Endometrial microvascular endothelial cells (primary cell): ENCODE data around the gene BNC1. TPM values are rescaled to one million over a fixed set of nuclear protein-coding genes. Genes with fewer than 3 reads are reported as not detected.
"Not testable (repeated sequence)": the region's sequence is repeated elsewhere in the genome, so short reads cannot be mapped to it uniquely, and the experiment has no call there.

ENCODE experiments used
- in situ Hi-C: cut with HindIII; loops from 2 replicates; pipeline ENCODE4 v1.10.0; 2017; ENCODE audit warnings: low sequenced_read_pairs, low pct_unique_long_range_greater_than_20kb; ENCODE audit errors: inconsistent ontology term
- total RNA-seq: library from RNA; depleted of rRNA; stranded (reverse); fragments of >200 nt; gene quantifications from one replicate; pipeline ENCODE4 v1.2.3, GENCODE V29; 2015; ENCODE audit errors: inconsistent ontology term

Gene BNC1
- total RNA-seq, 1 donor from 2014 or later: 3.3 TPM

DNA sequence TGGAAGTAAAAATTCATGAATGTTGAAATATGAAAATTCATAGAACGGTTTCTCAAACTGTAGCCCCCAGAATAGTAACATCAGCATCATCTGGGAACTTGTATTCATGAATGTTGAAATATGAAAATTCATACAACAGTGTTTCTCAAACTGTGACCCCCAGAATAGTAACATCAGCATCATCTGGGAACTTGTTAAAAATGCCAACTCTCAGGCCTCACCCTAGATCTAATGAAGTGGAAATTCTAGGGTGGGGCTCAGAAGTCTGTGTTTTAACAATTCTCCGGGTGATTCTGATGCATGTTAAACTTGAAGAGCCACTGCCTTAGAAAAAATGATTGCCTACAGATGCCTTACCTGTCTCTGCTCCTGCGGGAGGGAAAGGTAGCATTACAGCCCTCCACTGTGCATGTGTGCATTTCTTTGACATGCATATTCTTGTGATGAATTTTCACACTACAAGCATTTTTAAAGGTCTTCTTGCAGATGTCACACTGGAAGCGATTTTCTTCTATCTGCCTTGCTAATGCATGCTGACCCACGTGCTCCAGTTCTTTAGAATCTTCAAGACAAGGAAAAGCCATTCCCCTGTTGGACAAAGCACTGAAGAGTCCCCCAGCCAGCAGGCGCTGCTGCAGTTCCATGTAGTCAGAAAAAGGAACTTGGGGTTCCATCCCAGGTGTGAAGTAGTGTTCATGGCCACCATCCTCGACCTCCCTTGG, 21.7 kb downstream of the BNC1 start:
- in situ Hi-C loops: no loop called here

DNA sequence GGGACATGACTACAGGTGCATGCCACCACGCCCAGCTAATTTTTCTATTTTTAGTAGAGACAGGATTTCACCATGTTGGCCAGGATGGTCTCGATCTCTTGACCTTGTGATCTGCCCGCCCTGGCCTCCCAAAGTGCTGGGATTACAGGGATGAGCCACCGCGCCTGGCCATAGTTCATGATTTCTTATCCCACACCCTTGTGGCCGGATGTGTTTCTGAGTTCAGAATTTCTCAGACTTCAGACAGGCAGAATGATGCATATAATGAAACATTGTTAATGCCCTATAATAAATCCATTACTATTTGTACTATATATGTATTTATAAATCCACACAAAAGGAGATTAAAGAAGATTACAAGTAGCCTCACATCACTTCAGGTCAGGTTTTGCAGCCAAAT, 22.3 kb downstream of the BNC1 start:
- in situ Hi-C loops: not testable (repeated sequence)

DNA sequence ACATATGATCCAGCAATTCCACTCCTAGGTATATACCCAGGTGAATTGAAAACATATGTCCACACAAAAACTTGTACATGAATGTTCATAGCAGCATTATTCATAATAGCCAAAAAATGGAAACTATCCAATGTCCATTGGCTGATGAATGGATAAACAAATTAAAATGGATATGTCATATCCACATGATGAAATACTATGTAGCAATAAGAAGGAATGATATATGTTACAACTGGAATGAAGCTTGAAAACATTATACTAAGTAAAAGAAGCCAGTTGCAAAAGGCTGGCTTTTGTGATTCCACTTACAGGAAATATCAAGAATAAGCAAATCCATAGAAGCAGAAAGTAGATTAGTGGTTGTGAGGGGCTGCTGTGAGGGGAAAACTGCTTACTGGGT, 33.7 kb downstream of the BNC1 start:
- in situ Hi-C loops: no loop called here

DNA sequence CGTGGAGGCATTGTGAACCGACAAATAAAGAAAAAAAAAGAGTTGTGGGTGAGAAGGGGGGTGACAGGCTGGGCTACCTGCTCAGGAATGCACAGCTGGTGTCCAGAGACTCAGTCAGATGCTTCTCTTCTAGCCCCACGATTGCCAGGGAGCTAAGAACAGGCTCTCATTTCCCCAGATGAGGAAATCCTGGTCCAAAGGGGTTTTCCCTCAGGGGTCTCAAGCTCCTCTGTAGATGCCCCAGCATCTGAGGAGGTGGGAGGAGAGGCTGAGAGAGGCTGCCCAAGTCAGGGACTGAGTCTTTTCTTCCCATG, 35.5 kb downstream of the BNC1 start:
- in situ Hi-C loops: no loop called here

DNA sequence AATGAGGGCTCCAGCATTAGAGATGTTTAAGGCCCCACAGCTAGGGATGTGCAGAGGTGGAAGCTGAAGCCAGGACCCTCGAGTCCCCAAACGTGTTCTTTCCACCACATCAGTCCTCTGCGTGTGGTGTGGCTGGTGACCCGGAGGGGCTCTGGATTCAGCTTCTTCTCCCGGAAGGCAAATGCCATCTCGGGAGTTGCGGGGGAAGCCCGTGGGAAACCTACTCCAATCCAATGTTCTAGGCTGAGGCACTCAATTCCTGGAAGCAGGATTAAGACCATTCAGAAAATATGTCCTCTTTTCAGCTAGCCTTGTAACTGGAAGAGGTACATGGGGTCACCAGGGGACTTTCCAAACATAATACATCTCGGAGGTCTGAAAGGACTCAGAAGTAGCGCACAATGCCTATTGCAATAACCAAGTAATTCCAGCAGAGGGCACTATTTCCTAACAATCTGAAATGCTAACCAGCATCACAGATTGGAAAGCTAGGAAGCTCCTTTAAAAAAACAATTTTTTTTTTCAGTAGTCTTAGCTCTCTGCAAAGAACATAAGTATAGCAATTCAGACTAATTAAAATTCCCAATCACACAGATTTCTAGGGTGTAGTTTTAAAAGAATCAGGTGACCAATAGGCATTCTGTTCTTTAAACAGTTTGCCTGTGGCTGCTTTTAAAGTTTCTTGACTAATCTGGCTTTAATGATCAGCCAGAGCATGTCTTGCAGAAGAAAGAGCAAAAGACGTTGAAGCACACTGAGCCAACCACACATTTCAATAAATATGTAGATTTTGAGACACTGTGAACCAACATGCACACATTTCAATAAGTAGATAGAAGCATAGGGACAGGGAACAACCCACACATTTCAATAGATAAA, 36.1 kb downstream of the BNC1 start:
- in situ Hi-C loops: no loop called here

DNA sequence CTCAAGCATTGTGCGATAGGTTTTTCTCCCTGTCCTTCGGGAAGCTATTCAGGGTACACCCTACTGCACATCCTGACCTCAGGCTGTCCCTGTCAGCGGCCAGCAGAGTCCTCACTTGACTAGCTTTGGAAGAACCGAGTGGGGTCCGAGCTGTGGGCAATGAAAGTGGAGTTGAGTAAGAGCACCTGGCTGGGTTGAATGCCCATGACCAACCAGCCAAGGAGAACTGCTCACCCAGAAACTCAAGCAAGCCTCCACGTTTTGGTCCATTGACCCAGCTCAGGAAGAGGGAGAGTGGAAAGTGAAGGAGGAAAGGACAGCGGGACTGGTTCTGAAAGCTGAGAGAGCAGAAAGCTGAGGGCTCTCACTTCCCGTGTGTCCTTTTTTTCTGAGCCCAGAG, 40.8 kb downstream of the BNC1 start:
- in situ Hi-C loops: no loop called here

DNA sequence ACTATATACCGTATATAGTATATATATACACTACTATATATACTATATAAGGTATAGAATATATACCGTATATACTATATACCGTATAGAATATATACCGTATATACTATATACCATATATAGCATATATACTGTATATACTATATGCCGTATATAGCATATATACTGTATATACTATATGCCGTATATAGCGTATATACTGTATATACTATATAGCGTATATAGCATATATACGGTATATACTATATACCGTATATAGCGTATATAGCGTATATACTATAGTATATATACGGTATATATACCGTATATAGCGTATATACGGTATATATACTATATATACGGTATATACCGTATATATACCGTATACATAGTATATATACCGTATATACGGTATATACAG, 54.2 kb downstream of the BNC1 start:
- in situ Hi-C loops: no loop called here

DNA sequence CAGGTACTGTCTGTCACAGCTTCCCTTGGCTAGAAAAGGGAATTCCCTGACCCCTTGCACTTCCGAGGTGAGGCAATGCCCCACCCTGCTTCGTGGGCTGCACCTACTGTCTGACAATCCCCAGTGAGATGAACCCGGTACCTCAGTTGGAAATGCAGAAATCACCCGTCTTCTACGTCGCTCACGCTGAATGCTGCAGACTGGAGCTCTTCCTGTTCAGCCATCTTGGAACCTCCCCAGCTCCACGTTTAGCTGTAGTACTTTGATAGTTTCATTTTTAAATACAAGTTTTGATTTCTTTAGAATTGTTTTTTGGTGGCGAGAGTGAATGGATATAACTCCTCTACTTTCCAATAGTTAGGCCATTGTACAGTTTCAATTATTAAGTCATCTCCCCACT, 59.0 kb downstream of the BNC1 start:
- in situ Hi-C loops: no loop called here

DNA sequence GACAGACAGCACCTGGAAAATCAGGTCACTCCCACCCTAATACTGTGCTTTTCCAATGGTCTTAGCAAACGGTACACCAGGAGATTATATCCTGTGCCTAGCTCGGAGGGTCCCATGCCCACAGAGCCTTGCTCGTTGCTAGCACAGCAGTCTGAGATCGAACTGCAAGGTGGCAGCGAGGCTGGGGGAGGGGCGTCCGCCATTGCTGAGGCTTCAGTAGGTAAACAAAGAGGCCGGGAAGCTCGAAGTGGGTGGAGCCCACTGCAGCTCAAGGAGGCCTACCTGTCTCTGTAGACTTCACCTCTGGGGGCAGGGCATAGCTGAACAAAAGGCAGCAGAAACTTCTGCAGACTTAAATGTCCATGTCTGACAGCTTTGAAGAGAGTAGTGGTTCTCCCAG, 62.7 kb downstream of the BNC1 start:
- in situ Hi-C loops: not testable (repeated sequence)

DNA sequence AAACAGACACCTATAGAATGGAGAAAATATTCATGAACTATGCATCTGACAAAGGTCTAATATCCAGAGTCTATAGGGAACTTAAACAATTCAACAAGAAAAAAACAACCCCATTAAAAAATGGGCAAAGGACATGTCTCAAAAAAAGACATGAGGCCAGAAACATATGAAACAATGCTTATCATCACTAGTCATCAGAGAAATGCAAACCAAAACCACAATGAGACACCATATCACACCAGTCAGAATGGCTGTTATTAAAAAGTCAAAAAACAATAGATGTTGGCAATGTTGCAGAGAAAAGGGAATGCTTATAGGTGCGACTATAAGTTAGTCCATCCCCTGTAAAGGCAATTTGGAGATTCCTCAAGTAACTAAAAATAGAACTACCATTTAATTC, 65.4 kb downstream of the BNC1 start:
- in situ Hi-C loops: no loop called here

DNA sequence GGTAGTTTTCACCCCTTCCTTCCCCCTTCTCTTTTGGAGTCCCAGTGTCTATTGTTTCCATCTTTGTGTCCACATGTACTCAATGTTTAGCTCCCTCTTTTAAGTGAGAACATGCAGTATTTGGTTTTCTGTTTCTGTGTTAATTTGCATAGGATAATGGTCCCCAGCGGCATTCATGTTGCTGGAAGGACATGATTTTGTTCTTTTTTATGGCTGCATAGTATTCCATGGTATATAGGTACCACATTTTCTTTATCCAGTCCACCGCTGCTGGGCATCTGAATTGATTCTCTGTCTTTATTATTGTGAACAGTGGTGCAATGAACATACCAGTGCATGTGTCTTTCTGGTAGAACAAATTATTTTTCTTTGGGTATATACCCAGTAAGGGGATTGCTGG, 69.2 kb downstream of the BNC1 start:
- in situ Hi-C loops: no loop called here

DNA sequence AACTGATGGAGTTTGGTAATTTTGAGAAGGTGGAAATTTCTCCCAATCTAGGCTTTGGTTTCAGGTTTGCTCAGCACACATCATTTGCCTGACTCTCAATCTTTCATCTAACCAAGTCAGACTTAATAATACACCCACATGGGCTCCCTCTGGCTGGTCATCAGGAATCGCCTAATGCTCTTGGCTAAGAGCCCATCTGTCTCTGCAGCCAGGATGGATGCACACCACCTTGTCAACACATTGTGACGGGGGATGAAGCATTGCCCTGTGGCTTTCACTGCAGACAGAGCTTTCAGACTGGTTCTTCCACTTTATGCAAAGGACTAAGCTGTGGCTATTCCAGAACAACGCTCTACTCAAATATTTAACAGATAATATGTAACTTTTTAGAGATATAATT, 73.8 kb downstream of the BNC1 start:
- in situ Hi-C loops: no loop called here

DNA sequence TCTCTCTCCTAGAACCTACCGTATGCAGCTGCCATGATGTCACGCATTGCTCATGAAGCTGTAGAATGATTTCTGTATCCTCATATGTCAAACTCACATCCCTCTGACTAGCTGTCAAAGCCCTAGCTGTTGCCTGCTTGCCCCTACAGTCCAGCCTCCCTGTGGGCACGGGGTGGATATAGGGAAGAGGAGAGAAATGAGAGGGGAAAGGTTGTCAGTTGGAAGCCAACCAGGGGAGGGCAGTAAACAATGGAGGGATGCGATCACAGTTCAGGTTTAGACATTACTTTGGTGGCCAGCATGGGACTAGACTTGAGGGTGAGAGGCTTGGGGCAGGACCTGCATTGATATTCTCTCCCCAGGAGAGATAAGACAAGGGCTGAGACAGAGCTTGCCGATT, 75.1 kb downstream of the BNC1 start:
- in situ Hi-C loops: no loop called here

DNA sequence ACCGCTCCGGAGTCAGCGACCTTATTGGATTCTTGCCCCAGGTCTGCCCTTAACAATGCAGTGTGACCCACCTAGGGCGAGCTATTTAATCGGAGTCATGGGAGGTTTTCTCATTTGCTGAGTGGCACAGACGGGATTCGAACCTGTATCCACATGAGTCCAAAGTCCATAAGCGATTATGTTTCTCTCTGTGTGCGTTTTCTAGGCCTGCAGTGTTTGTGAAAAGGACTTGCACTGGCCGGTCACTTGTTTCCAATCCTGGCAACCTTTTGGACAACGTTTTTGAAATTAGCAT, 76.2 kb downstream of the BNC1 start:
- in situ Hi-C loops: no loop called here

DNA sequence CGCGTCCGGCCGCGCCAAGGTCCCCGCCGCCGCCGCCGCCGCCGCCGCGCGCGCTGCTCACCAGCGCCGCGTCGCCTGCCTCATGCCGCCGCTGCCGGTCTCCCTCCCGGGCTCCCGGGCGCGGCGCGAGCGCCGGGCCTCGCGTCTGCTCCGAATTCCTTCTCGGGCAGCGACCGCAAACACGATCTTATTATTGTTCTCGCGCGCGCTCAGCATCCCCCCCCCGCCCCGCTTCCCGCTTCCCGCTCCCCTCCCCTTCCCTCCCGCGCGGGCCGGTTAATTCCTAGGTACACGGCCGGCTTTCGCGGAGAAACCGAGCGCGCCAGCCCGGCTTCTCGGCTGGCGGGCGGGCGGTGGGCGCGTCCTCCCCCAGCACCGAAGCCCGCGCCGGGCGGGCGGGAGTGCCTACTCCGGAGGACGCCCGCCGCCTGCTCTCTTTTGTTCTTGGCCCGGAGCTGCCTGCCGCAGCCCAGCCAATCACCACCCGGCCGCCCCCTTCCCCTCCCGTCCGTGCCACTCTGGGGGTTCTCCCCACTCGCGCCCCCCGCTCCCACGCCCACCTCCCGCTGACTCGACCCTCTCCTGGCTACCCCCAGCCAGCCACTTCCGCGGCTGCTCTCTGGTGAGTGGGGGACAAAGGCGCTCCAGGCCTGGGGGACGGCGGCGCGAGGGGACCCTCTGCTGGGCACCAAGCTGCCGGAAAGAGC, 76.7 kb downstream of the BNC1 start, which contains the start of gene HDGFL3:
Gene HDGFL3, minus strand, starts transcription at position 164 of the 707 bp plus-strand sequence. CDS start 409 bp downstream, outside the sequence.
- in situ Hi-C loops: no loop called here

DNA sequence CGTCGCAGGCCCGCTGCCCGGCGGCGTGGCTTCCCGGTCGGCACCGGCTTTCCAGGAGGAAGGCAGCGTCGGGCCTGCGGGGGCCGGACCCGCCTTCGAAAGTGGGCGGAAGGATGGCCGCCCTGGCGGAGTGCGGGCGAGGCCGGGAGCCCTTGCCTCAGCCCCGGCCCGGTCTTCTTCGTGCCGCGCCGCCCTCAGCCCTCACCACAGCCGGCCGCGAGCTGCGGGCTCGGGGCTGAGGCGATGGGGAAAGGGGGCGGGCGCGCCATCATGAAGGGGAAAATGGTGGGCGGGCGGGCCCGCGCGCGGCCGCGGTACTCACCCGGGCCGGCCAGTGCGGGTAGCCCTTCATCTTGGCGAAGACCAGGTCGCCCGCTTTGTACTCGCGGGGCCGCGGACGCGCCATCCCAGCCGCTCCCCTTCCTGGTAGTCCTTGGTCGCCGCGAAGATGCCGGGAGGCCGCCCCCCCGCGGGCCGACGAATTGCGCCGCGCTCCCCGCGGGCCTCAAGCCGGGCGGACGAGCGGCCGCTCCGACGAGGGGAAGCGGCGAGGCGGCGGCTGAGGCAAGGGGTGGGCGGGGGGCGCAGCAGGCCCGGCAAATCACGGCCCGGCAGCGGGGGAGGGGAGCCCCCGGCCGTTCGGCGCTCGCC, 77.3 kb downstream of the BNC1 start:
- in situ Hi-C loops: no loop called here

DNA sequence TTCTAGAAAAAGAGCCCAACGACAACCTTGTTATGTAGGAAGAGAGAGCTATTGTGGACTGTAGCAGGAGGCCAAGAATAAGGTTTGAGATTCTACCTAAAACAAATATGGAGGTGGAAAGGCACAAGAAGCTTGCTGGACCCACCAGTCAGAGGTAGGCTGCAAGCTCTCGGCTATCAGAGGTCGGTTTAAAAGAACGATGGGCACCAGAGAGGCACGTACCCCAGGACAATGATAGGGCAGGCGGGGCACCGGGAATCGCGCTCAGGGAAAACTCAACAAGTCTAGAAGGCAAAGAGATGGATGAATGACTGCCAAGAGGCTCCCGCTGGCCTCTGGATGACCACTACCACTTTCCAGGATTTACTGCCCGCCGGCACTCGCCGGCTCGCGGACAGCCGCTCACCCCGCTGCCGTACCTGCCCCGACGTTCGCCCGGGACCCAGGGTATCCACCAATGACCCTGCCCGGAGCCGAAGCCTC, 77.9 kb downstream of the BNC1 start:
- in situ Hi-C loops: no loop called here
